Dermis blood vessel endothelial cell (primary cell): Measurements from ENCODE around the gene ABCF3. TPM values are rescaled to one million over a fixed set of nuclear protein-coding genes. Genes with fewer than 3 reads are reported as not detected.

Source experiments
- DNase-seq: peaks from one replicate; pipeline ENCODE4 v3.0.0; 2010
- total RNA-seq: library from RNA; depleted of rRNA; stranded (reverse); fragments of >200 nt; gene quantifications from 2 replicates; pipeline ENCODE4 v1.2.3, GENCODE V29; 2014

ABCF3 gene
- total RNA-seq, 1 donor from 2014 or later: 58.4 TPM

GRCh38 chr3:184168363-184169120 is 17.5 kb upstream of the ABCF3 start:
- no peak for DNase-seq

GRCh38 chr3:184169896-184170875 is 15.8 kb upstream of the ABCF3 start:
- DNase-seq: no peak

- no peak for DNase-seq
These were observed 14.4 kb upstream of the ABCF3 start for GRCh38 chr3:184171562-184171961.

GRCh38 chr3:184172681-184173373 is 13.2 kb upstream of the ABCF3 start:
- DNase-seq: peak; percentile 65

GRCh38 chr3:184173374-184173722 is 12.7 kb upstream of the ABCF3 start:
- DNase-seq: no peak

- DNase-seq: no peak
These were observed 11.7 kb upstream of the ABCF3 start for GRCh38 chr3:184174284-184174645.

GRCh38 chr3:184174646-184175492 is 11.1 kb upstream of the ABCF3 start, which contains the start of gene AP2M1:
Gene AP2M1, plus strand, starts transcription at chr3:184174855. Its CDS starts 2,139 bp downstream, at chr3:184176994.
- DNase-seq: peak; percentile 99

- no peak for DNase-seq
These were observed 10.5 kb upstream of the ABCF3 start for GRCh38 chr3:184175506-184175905.

GRCh38 chr3:184175981-184176376 is 10.0 kb upstream of the ABCF3 start:
- DNase-seq: no peak

- DNase-seq: peak; percentile 91
These were observed 9.3 kb upstream of the ABCF3 start for GRCh38 chr3:184176377-184177330.

GRCh38 chr3:184177331-184177731 is 8.7 kb upstream of the ABCF3 start:
- peak; percentile 56 for DNase-seq

GRCh38 chr3:184177767-184178306 is 8.2 kb upstream of the ABCF3 start:
- DNase-seq: no peak

- no peak for DNase-seq
These were observed 7.4 kb upstream of the ABCF3 start for GRCh38 chr3:184178521-184179138.

- peak; percentile 72 for DNase-seq
These were observed 5.8 kb upstream of the ABCF3 start for GRCh38 chr3:184180165-184180564.

GRCh38 chr3:184181596-184181995 is 4.4 kb upstream of the ABCF3 start:
- no peak for DNase-seq

GRCh38 chr3:184183679-184184078 is 2.3 kb upstream of the ABCF3 start:
- no peak for DNase-seq

- no peak for DNase-seq
These were observed 1.3 kb upstream of the ABCF3 start for GRCh38 chr3:184184546-184185230.

- peak; percentile 100 for DNase-seq
These were observed 377 bp upstream of the ABCF3 start for GRCh38 chr3:184185461-184186183.

GRCh38 chr3:184186902-184187207 is 856 bp downstream of the ABCF3 start:
- peak; percentile 13 for DNase-seq
